HCT116 (cell line): ENCODE results near the gene LRRC14B. TPM values are rescaled to one million over a fixed set of nuclear protein-coding genes. Genes with fewer than 3 reads are reported as not detected.

Source experiments
- ATAC-seq: fragments of 200-7000 bp; cut with Tn5 transposase; 2 replicates; pipeline ENCODE4 v1.9.1; 2020; ENCODE audit warnings: mild to moderate bottlenecking, moderate library complexity
- BruUV-seq: library from RNA; stranded (reverse); fragments of 400-500 nt; replicated peaks from 2 replicates; lab custom pipeline; 2021; lab: Mats Ljungman, UMichigan
- CTCF ChIA-PET: fragments of 300-600 bp; sonication (Branson Sonifier 250); formaldehyde crosslinking; loops from one replicate; lab custom pipeline; 2021; ENCODE audit warnings: antibody characterized with exemption; lab: Charles Lee
- POLR2A ChIA-PET: fragments of 300-600, 350-600 bp; sonication (Branson Sonifier 250); formaldehyde crosslinking; loops from one replicate; lab custom pipeline; 2021; ENCODE audit warnings: antibody characterized with exemption; lab: Charles Lee
- RAD21 ChIA-PET, 2 experiments: fragments of 300-600 bp; sonication (Branson Sonifier 250); formaldehyde crosslinking; loops; one replicate each; lab custom pipeline; 2023; ENCODE audit warnings: low total read pairs in 2 of 2; ENCODE audit not compliant: uncharacterized antibody in 2 of 2, unreplicated experiment in 2 of 2, low non-redundant PET in 1 of 2; lab: Charles Lee
- DNase-seq: peaks from one replicate; pipeline ENCODE4 v3.0.0-alpha.2; 2010; ENCODE audit warnings: low read depth, low spot score
- H2AFZ ChIP-seq: fragments of 200-600 bp; shearing (Covaris generic), sonication (generic); 2 replicates; pipeline ENCODE4 v1.6.1; 2017; ENCODE audit warnings: low read depth, mixed run types, mixed read lengths, antibody characterized with exemption, low read length; ENCODE audit not compliant: poor library complexity, severe bottlenecking
- H3K27ac ChIP-seq: 2 replicates; pipeline ENCODE4 v1.5.1; 2012; ENCODE audit warnings: low read depth, low read length
- H3K27me3 ChIP-seq: fragments of 200-600 bp; sonication (generic); 2 replicates; pipeline ENCODE4 v1.6.1; 2016; ENCODE audit warnings: mixed run types, low read length, mixed read lengths; ENCODE audit not compliant: insufficient read depth
- H3K36me3 ChIP-seq, 2 experiments: fragments of 200-500 bp in 1 of 2; fragments of 200-600 bp in 1 of 2; sonication (Bioruptor generic) in 1 of 2; sonication (generic) in 1 of 2; 2 replicates each; pipeline versions ENCODE4 v1.5.1 to v1.6.1; 2014 to 2016; ENCODE audit warnings: low read length in 2 of 2, inconsistent platforms in 1 of 2, mixed read lengths in 1 of 2, mixed run types in 1 of 2; ENCODE audit not compliant: insufficient read depth in 2 of 2, control insufficient read depth in 1 of 2
- H3K4me1 ChIP-seq, 2 experiments: fragments of 200-600 bp in 1 of 2; sonication (generic) in 1 of 2; 2 replicates each; pipeline versions ENCODE4 v1.5.1 to v1.6.1; 2012 to 2017; ENCODE audit warnings: low read length in 2 of 2, inconsistent platforms in 1 of 2, mild to moderate bottlenecking in 1 of 2, mixed read lengths in 1 of 2, mixed run types in 1 of 2, moderate library complexity in 1 of 2; ENCODE audit not compliant: insufficient read depth in 2 of 2, control insufficient read depth in 1 of 2
- H3K4me2 ChIP-seq: fragments of 200-600 bp; sonication (generic); 2 replicates; pipeline ENCODE4 v1.6.1; 2017; ENCODE audit warnings: mixed run types, low read length, mixed read lengths
- H3K4me3 ChIP-seq, 2 experiments: fragments of 200-600 bp in 1 of 2; sonication (generic) in 1 of 2; replicated peaks in 1 of 2; 2 replicates each; pipeline ENCODE4 v1.5.1; 2011 to 2016; ENCODE audit warnings: low read length in 2 of 2, control low read depth in 1 of 2, low read depth in 1 of 2, mild to moderate bottlenecking in 1 of 2, mixed read lengths in 1 of 2, mixed run types in 1 of 2
- H3K79me2 ChIP-seq: fragments of 200-600 bp; sonication (generic); 2 replicates; pipeline ENCODE4 v1.6.1; 2017; ENCODE audit warnings: mild to moderate bottlenecking, mixed run types, low read length, moderate library complexity, mixed read lengths; ENCODE audit not compliant: insufficient read depth
- H3K9ac ChIP-seq: fragments of 200-600 bp; sonication (generic); 2 replicates; pipeline ENCODE4 v1.6.1; 2016; ENCODE audit warnings: low read length, mixed read lengths
- H3K9me2 ChIP-seq: fragments of 200-600 bp; sonication (generic), shearing (Covaris generic); 2 replicates; pipeline ENCODE4 v1.6.1; 2017; ENCODE audit warnings: mixed run types, mild to moderate bottlenecking, moderate library complexity; ENCODE audit not compliant: insufficient read depth
- H3K9me3 ChIP-seq, 2 experiments: fragments of 200-500 bp in 1 of 2; fragments of 200-600 bp in 1 of 2; sonication (Bioruptor generic) in 1 of 2; sonication (generic) in 1 of 2; 2 replicates each; pipeline ENCODE4 v1.6.1; 2014 to 2017; ENCODE audit warnings: low read length in 2 of 2, mixed read lengths in 2 of 2, inconsistent platforms in 1 of 2, low read depth in 1 of 2, mild to moderate bottlenecking in 1 of 2, mixed run types in 1 of 2, moderate library complexity in 1 of 2; ENCODE audit not compliant: control insufficient read depth in 1 of 2, insufficient read depth in 1 of 2
- H4K20me1 ChIP-seq: fragments of 200-600 bp; sonication (generic), shearing (Covaris generic); 2 replicates; pipeline ENCODE4 v1.6.1; 2017; ENCODE audit warnings: mixed run types, mild to moderate bottlenecking, moderate library complexity; ENCODE audit not compliant: insufficient read depth
- CBX3 ChIP-seq: IDR thresholded peaks from 2 replicates; pipeline ENCODE4 v1.6.1; 2012; ENCODE audit warnings: low read depth
- CEBPB ChIP-seq: IDR thresholded peaks from 2 replicates; pipeline ENCODE4 v1.6.1; 2012; ENCODE audit warnings: low read depth
- CTCF ChIP-seq, 3 experiments: fragments of 200-600 bp in 1 of 3; sonication (generic) in 1 of 3; IDR thresholded peaks in 2 of 3; conservative IDR thresholded peaks in 1 of 3; 2 replicates each; pipeline ENCODE4 v1.5.1; 2012 to 2017; ENCODE audit warnings: low read depth in 2 of 3, low read length in 2 of 3, antibody characterized with exemption in 1 of 3, borderline replicate concordance in 1 of 3, control low read depth in 1 of 3, mild to moderate bottlenecking in 1 of 3, mixed read lengths in 1 of 3, mixed run types in 1 of 3, moderate library complexity in 1 of 3; ENCODE audit not compliant: insufficient read depth in 1 of 3
- EGR1 ChIP-seq: IDR thresholded peaks from 2 replicates; pipeline ENCODE4 v1.6.1; 2012; ENCODE audit warnings: low read depth
- ELF1 ChIP-seq: IDR thresholded peaks from 2 replicates; pipeline ENCODE4 v1.6.1; 2012; ENCODE audit warnings: low read depth, borderline replicate concordance
- EZH2 ChIP-seq: fragments of 200-600 bp; sonication (generic); IDR thresholded peaks from 2 replicates; pipeline ENCODE4 v1.6.1; 2017; ENCODE audit warnings: antibody characterized with exemption, mixed run types
- FOSL1 ChIP-seq: IDR thresholded peaks from 2 replicates; pipeline ENCODE4 v1.6.1; 2012; ENCODE audit warnings: low read depth
- POLR2A ChIP-seq: IDR thresholded peaks from 2 replicates; pipeline ENCODE4 v1.7.0; 2011; ENCODE audit warnings: borderline replicate concordance; ENCODE audit not compliant: insufficient read depth, insufficient read length; ENCODE audit errors: extremely low read depth
- SP1 ChIP-seq: IDR thresholded peaks from 2 replicates; pipeline ENCODE4 v1.6.1; 2012; ENCODE audit warnings: low read depth
- SRF ChIP-seq: IDR thresholded peaks from 2 replicates; pipeline ENCODE4 v1.6.1; 2012; ENCODE audit warnings: low read depth
- TCF7L2 ChIP-seq: IDR thresholded peaks from 2 replicates; pipeline ENCODE4 v1.7.0; 2011; ENCODE audit warnings: borderline replicate concordance, inconsistent platforms; ENCODE audit not compliant: insufficient read depth, insufficient read length; ENCODE audit errors: extremely low read depth
- YY1 ChIP-seq: IDR thresholded peaks from 2 replicates; pipeline ENCODE4 v1.6.1; 2011; ENCODE audit warnings: low read length, low read depth, moderate library complexity, mild to moderate bottlenecking; ENCODE audit not compliant: insufficient replicate concordance; ENCODE audit errors: extremely low read depth
- ZFX ChIP-seq: fragments of 450-650 bp; IDR thresholded peaks from 2 replicates; pipeline ENCODE4 v1.6.1; 2017
- ZNF274 ChIP-seq: fragments of 200-500 bp; sonication (Bioruptor generic); IDR thresholded peaks from 2 replicates; pipeline ENCODE4 v1.6.1; 2014; ENCODE audit warnings: mild to moderate bottlenecking, low read depth, low read length, inconsistent platforms
- intact Hi-C: fragments of 100-400 bp; cut with micrococcal nuclease; formaldehyde crosslinking; loops from 2 replicates; pipeline ENCODE4 v1.10.0; 2022
- total RNA-seq: library from RNA; stranded (reverse); gene quantifications from one replicate; pipeline ENCODE4 v1.2.1, GENCODE V29; 2021; ENCODE audit not compliant: unreplicated experiment
- TF ChIP-seq, protein P1 (sequence below): IDR thresholded peaks from 2 replicates; pipeline ENCODE4 v1.6.1; 2012
- TF ChIP-seq, protein P2 (sequence below): IDR thresholded peaks from 2 replicates; pipeline ENCODE4 v1.6.1; 2012
- TF ChIP-seq, protein P3 (sequence below): IDR thresholded peaks from 2 replicates; pipeline ENCODE4 v1.6.1; 2012; ENCODE audit warnings: low read depth

Gene LRRC14B
- total RNA-seq, 1 experiment from 2014 or later, result not detected

GRCh38 chr5:163338-163620 lies 28.0 kb upstream of the LRRC14B start:
- H3K27me3 ChIP-seq, result no peaks in the 10 kb centered on the region
- no peak overlapping the region for H3K9ac ChIP-seq
- ATAC-seq, result no peak
- H4K20me1 ChIP-seq, result no peaks in the 10 kb centered on the region
- H3K4me1 ChIP-seq, result peaks cover 0 to 3% of the 10 kb centered on the region in 2 experiments; a peak in 2 of 4 replicates
- ChIA-PET RAD21 (no interaction called here), POLR2A (no interaction called here), CTCF (no interaction called here)
- H3K4me3 ChIP-seq, result no peak overlapping the region
- no peaks in the 10 kb centered on the region for H3K9me3 ChIP-seq
- no peak overlapping the region for H3K4me2 ChIP-seq
- no TSS peak for BruUV-seq
- intact Hi-C loops, result no loop called here
- TF ChIP-seq ZNF274, result no peak
- TF ChIP-seq FOSL1, result no peak
- TF ChIP-seq CBX3, result no peak
- TF ChIP-seq EZH2, result no peak
- no peak for TF ChIP-seq EGR1
- TF ChIP-seq, protein P1, sequence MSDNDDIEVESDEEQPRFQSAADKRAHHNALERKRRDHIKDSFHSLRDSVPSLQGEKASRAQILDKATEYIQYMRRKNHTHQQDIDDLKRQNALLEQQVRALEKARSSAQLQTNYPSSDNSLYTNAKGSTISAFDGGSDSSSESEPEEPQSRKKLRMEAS, result no peak
- no peak for TF ChIP-seq SP1
- no peak for TF ChIP-seq CEBPB
- no peak for TF ChIP-seq SRF
- TF ChIP-seq ELF1, result no peak
- no peak for TF ChIP-seq YY1
- TF ChIP-seq CTCF (IDR thresholded peaks at IDR 0.05 in 2 of 3, conservative IDR thresholded peaks at IDR 0.05 in 1 of 3; ENCODE audit: borderline replicate concordance in 1 of 3, insufficient read depth in 1 of 3, low read depth in 2 of 3, low read length in 2 of 3), result no peak
- TF ChIP-seq TCF7L2, result no peak
- TF ChIP-seq, protein P2, sequence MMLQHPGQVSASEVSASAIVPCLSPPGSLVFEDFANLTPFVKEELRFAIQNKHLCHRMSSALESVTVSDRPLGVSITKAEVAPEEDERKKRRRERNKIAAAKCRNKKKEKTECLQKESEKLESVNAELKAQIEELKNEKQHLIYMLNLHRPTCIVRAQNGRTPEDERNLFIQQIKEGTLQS, result no peak
- no peak for TF ChIP-seq ZFX
- TF ChIP-seq POLR2A, result no peak
- TF ChIP-seq, protein P3, sequence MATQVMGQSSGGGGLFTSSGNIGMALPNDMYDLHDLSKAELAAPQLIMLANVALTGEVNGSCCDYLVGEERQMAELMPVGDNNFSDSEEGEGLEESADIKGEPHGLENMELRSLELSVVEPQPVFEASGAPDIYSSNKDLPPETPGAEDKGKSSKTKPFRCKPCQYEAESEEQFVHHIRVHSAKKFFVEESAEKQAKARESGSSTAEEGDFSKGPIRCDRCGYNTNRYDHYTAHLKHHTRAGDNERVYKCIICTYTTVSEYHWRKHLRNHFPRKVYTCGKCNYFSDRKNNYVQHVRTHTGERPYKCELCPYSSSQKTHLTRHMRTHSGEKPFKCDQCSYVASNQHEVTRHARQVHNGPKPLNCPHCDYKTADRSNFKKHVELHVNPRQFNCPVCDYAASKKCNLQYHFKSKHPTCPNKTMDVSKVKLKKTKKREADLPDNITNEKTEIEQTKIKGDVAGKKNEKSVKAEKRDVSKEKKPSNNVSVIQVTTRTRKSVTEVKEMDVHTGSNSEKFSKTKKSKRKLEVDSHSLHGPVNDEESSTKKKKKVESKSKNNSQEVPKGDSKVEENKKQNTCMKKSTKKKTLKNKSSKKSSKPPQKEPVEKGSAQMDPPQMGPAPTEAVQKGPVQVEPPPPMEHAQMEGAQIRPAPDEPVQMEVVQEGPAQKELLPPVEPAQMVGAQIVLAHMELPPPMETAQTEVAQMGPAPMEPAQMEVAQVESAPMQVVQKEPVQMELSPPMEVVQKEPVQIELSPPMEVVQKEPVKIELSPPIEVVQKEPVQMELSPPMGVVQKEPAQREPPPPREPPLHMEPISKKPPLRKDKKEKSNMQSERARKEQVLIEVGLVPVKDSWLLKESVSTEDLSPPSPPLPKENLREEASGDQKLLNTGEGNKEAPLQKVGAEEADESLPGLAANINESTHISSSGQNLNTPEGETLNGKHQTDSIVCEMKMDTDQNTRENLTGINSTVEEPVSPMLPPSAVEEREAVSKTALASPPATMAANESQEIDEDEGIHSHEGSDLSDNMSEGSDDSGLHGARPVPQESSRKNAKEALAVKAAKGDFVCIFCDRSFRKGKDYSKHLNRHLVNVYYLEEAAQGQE, result no peak
- TF ChIP-seq, all 23 proteins: peak for 0
- Histone ChIP-seq H2AFZ (no peak overlapping the region), H3K36me3 (no peaks in the 10 kb centered on the region), H3K9me2 (no peaks in the 10 kb centered on the region), H3K79me2 (no peaks in the 10 kb centered on the region), H3K27ac (no peak overlapping the region)
- DNase-seq, result no peak
